Smooth muscle cell (in vitro differentiated cells): ENCODE results near the gene TBK1. TPM values are rescaled to one million over a fixed set of nuclear protein-coding genes. Genes with fewer than 3 reads are reported as not detected.

Experiments used
- DNase-seq: peaks from one replicate; lab custom pipeline; 2025; ENCODE audit not compliant: unreplicated experiment; lab: John Stamatoyannopoulos, UW
- H2AFZ ChIP-seq: fragments of 200-600 bp; sonication (generic); 2 replicates; pipeline ENCODE4 v1.6.0; 2016; ENCODE audit warnings: antibody characterized with exemption, low read depth, mild to moderate bottlenecking
- H3F3A ChIP-seq: fragments of 200-600 bp; sonication (generic); 2 replicates; pipeline ENCODE4 v1.6.0; 2017; ENCODE audit warnings: antibody characterized with exemption, low read depth
- H3K27ac ChIP-seq: fragments of 200-600 bp; sonication (generic); 2 replicates; pipeline ENCODE4 v1.5.1; 2016; ENCODE audit warnings: low read depth, mild to moderate bottlenecking
- H3K27me3 ChIP-seq: fragments of 200-600 bp; sonication (generic); 2 replicates; pipeline ENCODE4 v1.6.1; 2016; ENCODE audit warnings: low read depth, mild to moderate bottlenecking
- H3K36me3 ChIP-seq: fragments of 200-600 bp; sonication (generic); 2 replicates; pipeline ENCODE4 v1.5.1; 2016; ENCODE audit warnings: low read depth
- H3K4me1 ChIP-seq: fragments of 200-600 bp; sonication (generic); 2 replicates; pipeline ENCODE4 v1.5.1; 2016; ENCODE audit warnings: low read depth
- H3K4me2 ChIP-seq: fragments of 200-600 bp; sonication (generic); 2 replicates; pipeline ENCODE4 v1.6.0; 2016; ENCODE audit warnings: mild to moderate bottlenecking
- H3K4me3 ChIP-seq: fragments of 200-600 bp; sonication (generic); 2 replicates; pipeline ENCODE4 v1.5.1; 2016; ENCODE audit warnings: mild to moderate bottlenecking
- H3K79me2 ChIP-seq: fragments of 200-600 bp; sonication (generic); 2 replicates; pipeline ENCODE4 v1.6.0; 2016; ENCODE audit warnings: low read depth, mild to moderate bottlenecking
- H3K9ac ChIP-seq: fragments of 200-600 bp; sonication (generic); 2 replicates; pipeline ENCODE4 v1.6.0; 2016; ENCODE audit warnings: low read depth
- H3K9me3 ChIP-seq: fragments of 200-600 bp; sonication (generic); replicated peaks from 2 replicates; pipeline ENCODE4 v1.5.1; 2016; ENCODE audit warnings: low read depth
- H4K20me1 ChIP-seq: fragments of 200-600 bp; sonication (generic); 2 replicates; pipeline ENCODE4 v1.6.0; 2016; ENCODE audit warnings: low read depth
- CTCF ChIP-seq: fragments of 200-600 bp; sonication (generic); IDR thresholded peaks from 2 replicates; pipeline ENCODE4 v1.5.1; 2017; ENCODE audit warnings: borderline replicate concordance, mild to moderate bottlenecking, antibody characterized with exemption; ENCODE audit not compliant: insufficient read depth, poor library complexity, severe bottlenecking
- WGBS: methylation state at CpG from one replicate; pipeline ENCODE4 v1.1.7; 2016; ENCODE audit warnings: low lambda C conversion rate; 5-methylcytosine and 5-hydroxymethylcytosine counted together
- polyA plus RNA-seq: library from polyadenylated mRNA; unstranded; fragments of >200 nt; fragmentation: Nextera tagmentation; extraction: Ambion mirVana; gene quantifications from 2 replicates; pipeline ENCODE4 v1.2.1, GENCODE V29; 2016
- total RNA-seq: library from RNA; depleted of rRNA; stranded (reverse); fragments of >200 nt; gene quantifications from 2 replicates; pipeline ENCODE4 v1.2.3, GENCODE V29; 2014

TBK1 gene
- total and polyA plus RNA-seq, 2 experiments from 2014 or later = 16.8 to 28.9 TPM

- no peak overlapping the region for H3K4me3 ChIP-seq
- H3K79me2 ChIP-seq = peaks cover 14% of the 10 kb centered on the region
- no peak for DNase-seq
- no peaks in the 10 kb centered on the region for H3K27me3 ChIP-seq
- TF ChIP-seq CTCF = no peak
- no peak overlapping the region for H3K9ac ChIP-seq
- H3K36me3 ChIP-seq = peaks cover 18% of the 10 kb centered on the region
- no peak overlapping the region for H2AFZ ChIP-seq
- no peaks in the 10 kb centered on the region for H3K4me1 ChIP-seq
- no peaks in the 10 kb centered on the region for H3F3A ChIP-seq
- H3K4me2 ChIP-seq = no peak overlapping the region
- H3K9me3 ChIP-seq = no peaks in the 10 kb centered on the region
- H3K27ac ChIP-seq = no peak overlapping the region
- 86% methylated on average over 5 of the region's 5 CpGs for WGBS
- H4K20me1 ChIP-seq = no peaks in the 10 kb centered on the region
These were observed 17.0 kb downstream of the TBK1 start for GRCh38 chr12:64468966-64469365.

GRCh38 chr12:64469455-64470142, 17.7 kb downstream of the TBK1 start:
- 95% methylated on average over 2 of the region's 2 CpGs for WGBS
- H3F3A ChIP-seq = no peaks in the 10 kb centered on the region
- H3K4me1 ChIP-seq = no peaks in the 10 kb centered on the region
- no peak overlapping the region for H3K4me2 ChIP-seq
- H3K27me3 ChIP-seq = no peaks in the 10 kb centered on the region
- H3K36me3 ChIP-seq = peaks cover 20% of the 10 kb centered on the region
- no peak overlapping the region for H3K4me3 ChIP-seq
- DNase-seq = no peak
- H3K9ac ChIP-seq = no peak overlapping the region
- TF ChIP-seq CTCF = no peak
- peaks cover 14% of the 10 kb centered on the region for H3K79me2 ChIP-seq
- H3K27ac ChIP-seq = no peak overlapping the region
- no peaks in the 10 kb centered on the region for H4K20me1 ChIP-seq
- no peaks in the 10 kb centered on the region for H3K9me3 ChIP-seq
- no peak overlapping the region for H2AFZ ChIP-seq

GRCh38 chr12:64470495-64470894, 18.6 kb downstream of the TBK1 start:
- Histone ChIP-seq H3K79me2 (peaks cover 22% of the 10 kb centered on the region), H3K27ac (no peak overlapping the region), H3K4me1 (no peaks in the 10 kb centered on the region), H3K4me2 (no peak overlapping the region), H3K4me3 (no peak overlapping the region), H3K9me3 (peaks cover 4% of the 10 kb centered on the region), H3F3A (no peaks in the 10 kb centered on the region), H3K36me3 (peaks cover 25% of the 10 kb centered on the region), H3K9ac (no peak overlapping the region), H2AFZ (no peak overlapping the region), H4K20me1 (no peaks in the 10 kb centered on the region), H3K27me3 (no peaks in the 10 kb centered on the region)
- 98% methylated on average over 2 of the region's 2 CpGs for WGBS
- no peak for DNase-seq
- TF ChIP-seq CTCF = no peak

GRCh38 chr12:64473176-64473575, 21.3 kb downstream of the TBK1 start:
- Histone ChIP-seq H3K9me3 (peaks cover 6% of the 10 kb centered on the region), H3K27me3 (no peaks in the 10 kb centered on the region), H3K36me3 (peaks cover 33% of the 10 kb centered on the region), H3K27ac (no peak overlapping the region), H3K4me3 (no peak overlapping the region), H3K4me2 (no peak overlapping the region), H3F3A (no peaks in the 10 kb centered on the region), H3K4me1 (no peaks in the 10 kb centered on the region), H2AFZ (no peak overlapping the region), H3K9ac (no peak overlapping the region), H3K79me2 (peaks cover 41% of the 10 kb centered on the region), H4K20me1 (peaks cover 15% of the 10 kb centered on the region)
- TF ChIP-seq CTCF = no peak
- WGBS = 94% methylated on average over 2 of the region's 2 CpGs
- no peak for DNase-seq
